IPS-NIHi7 (cell line): ENCODE measurements around the gene KPNA5.
"Not testable (repeated sequence)": the region's sequence is repeated elsewhere in the genome, so short reads cannot be mapped to it uniquely, and the experiment has no call there.

Source experiments
- DNase-seq: peaks from one replicate; pipeline ENCODE4 v3.0.0; 2012; ENCODE audit warnings: mixed read lengths; ENCODE audit errors: extremely low spot score

The KPNA5 gene

DNA sequence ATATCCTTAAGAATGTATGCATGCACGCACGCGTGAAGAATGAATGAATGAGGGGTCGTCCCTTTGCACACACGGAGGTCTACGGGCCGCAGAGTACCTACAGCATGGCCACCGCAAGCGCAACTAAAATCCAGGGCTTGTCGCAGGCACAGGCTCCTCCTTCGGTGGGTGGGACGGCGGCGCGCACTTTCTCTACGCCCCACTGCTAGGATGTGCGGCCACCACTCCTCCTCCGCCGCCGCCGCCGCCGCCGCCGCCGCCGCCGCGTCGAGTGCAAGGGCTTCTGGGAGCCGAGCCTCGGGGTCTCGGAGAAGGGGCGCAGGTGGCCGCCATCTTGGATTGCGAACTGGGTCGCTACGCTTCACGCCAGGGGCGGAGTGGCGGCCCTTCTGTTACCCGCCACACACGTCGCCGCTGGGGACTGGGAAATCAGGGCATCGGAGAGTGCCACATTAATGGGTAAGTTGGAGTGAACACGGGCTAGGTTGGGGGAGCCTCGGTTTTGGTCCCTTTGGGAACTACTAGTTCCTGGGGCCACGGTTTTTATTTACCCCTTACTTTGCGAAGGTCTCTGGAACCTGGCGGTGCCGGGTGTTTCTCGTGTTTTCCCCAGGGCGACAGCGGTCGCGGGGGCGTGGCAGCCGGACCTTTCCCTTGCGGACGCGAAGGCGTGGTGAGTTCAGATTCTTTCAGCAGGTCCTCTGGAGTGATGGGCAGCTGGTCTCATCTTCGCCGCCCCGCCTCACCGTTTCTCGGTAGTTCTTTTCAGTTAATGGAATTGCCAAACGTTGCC lies at the start of gene KPNA5:
TSS of gene KPNA5 (plus strand) at position 332 of the 793 bp plus-strand sequence. CDS start at position 456, 124 bp downstream.
- peak; percentile 93 for DNase-seq

DNA sequence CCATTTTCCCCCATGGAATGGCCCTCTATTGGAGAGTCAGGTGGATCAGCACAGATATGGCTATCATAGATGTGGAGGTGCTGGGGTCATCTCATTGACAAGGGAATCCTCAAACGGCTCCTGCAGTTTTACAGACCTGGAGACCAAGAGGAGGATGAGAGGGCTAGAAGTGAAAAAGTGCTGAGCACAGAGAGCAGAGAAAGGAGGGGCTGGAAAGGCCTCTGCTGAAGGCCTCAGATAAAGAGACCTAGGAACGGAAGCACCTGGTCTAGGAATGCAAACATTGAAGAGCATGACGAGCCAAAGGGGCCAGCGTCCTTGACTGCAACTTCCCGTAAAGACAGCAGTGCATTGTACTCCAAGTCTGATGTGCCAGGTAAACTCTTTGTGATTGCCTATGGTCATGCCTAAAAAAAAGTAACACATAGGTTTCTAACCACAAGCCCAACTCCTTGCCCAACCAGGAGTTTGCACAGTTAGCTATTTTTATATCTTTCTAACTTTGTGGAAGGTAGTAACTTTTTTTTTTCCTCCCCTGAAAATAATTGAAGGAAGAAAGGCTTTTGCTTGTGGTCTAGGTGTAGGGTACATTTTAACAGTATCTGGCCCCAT lies 49.5 kb upstream of the KPNA5 start:
- DNase-seq, result no peak

DNA sequence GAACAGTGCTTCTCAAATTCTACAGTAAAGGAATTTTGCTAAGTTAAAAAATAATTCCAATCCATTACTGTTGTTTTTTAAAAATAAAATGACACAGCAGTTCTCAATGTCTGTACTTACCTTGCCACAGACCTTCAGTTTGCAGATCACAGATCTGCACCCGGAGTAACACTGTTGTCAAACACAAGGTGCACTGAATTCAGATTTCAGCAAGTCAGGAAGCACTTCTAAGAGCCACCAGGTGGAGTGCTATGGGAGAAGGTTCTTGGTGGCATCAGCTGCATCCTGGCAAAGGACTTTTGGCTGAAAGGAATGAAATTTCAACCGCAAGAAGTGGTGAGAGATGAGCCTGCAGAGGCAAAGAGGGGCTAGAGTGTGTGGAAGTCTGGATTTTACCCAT lies 47.3 kb upstream of the KPNA5 start:
- peak; percentile 45 for DNase-seq

DNA sequence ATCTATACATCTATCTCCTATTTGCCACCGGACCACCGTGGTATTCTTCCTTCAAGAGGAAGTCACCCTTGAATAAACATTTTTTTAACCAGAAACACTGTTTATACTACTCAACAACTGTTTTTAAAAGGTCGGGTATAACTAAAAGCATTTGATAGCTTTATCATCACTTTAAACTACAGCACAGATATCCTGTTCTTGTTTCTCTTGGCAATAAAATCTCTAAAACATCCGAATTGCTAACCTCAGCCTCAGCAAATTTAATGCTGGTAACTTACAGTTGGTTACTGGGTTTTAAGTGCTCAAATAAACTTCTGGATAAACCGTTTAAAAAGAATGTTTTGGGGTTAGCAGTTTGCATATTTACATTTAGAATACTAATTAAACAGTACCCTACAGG lies 32.9 kb upstream of the KPNA5 start:
- DNase-seq, result no peak

DNA sequence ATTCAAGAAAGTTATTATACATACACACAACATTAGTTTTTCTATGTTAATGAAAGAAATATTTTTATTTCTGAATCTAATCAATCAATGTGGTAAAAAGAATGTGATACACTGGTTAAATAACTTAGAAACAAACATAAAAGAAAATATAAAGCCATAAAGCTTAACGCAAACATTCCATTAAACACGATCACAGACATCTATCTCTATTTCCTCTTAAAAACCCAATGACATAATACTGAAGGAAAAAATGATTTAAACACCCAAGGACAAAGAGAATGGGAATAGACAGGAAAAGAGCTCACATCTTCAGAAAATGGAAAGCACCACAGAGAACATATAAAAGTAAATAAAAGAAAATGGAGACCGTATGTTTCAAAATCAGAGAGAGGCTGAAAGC lies 31.9 kb upstream of the KPNA5 start:
- no peak for DNase-seq

DNA sequence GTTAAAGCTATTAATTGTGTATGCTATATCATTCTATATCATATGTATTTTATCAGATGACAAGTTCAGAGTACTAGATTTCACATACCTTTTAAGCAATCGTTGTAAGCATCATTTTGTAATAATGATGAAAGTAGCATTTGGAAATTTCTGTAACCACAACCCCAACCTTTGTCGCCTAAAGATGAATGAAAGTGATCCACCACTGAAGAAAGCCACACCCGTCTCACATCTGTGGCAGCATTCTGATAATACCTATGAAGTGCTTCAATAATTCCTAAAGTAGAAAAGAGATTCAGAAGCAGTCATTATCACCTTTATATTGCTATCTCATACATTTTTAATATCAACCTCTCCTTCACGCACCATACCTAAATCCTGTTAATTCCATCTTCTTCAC lies 29.1 kb upstream of the KPNA5 start:
- DNase-seq, result no peak

DNA sequence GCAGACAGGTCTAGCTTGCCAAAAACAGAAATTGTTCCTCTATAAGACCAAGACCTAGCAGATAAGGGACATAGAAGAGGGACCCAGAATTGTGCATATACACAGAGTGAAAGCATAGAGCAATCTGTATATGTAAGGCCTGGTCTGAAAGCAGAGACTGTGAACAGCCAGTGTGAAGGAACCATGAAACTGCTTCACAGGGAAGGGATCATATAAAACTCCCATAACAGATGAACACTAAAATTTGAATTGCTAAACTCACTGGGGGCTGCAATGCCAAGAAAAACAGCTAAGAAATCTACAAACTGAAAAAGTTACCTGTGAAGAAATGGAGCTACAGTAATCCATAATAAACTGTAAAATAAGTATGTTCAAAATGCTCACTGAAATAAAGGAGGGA lies 19.4 kb upstream of the KPNA5 start:
- no peak for DNase-seq

DNA sequence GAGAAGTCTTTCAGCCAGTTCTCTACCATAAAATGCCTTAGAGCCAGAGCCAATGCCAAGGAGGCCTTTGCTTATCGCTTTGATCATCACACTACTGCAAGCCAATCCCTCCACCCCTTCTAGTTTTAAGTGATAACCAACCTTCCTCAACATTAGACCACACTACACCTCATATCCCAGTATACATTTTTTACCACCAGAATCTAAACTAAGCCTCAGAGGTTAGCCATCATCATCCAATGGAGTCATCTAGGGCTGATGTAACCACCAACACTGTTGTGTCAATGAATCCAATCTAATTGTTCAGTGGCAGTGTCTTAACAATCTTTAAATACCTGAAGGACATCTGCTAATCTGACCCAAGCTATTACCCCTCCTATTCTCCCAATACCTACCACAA lies 18.8 kb upstream of the KPNA5 start:
- DNase-seq, result no peak

DNA sequence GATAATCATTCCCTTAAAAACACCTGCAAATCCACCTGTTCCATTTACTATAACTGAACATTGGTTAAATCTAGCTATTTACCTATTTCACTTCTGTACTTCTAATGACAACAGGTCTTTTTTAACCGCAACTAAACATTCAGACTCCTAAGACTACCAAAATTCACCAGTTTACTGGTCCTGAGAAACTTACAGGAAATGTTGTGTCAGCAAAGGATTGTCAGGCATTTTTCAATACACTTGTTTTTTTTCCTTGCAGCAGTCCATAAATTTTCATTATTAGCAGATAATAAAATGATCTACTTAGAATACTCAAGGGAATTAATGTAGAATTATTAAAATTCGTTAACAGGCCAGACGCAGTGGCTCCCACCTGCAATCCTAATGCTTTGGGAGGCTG lies 17.7 kb upstream of the KPNA5 start:
- DNase-seq, result no peak

DNA sequence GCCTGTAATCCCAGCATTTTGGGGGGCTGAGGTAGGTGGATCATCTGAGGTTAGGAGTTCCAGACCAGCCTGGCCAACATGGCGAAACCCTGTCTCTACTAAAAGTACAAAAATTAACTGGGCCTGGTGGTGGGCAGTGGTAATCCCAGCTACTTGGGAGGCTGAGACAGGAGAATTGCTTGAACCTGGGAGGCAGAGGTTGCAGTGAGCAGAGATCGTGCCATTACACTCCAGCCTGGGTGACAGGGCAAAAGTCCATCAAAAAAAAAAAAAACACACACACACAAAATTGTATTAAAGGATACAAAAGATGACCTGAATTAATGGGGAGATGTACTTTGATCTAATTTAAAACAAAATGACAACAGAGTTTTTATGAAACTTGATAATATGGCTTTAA lies 16.8 kb upstream of the KPNA5 start:
- DNase-seq, result not testable (repeated sequence)

DNA sequence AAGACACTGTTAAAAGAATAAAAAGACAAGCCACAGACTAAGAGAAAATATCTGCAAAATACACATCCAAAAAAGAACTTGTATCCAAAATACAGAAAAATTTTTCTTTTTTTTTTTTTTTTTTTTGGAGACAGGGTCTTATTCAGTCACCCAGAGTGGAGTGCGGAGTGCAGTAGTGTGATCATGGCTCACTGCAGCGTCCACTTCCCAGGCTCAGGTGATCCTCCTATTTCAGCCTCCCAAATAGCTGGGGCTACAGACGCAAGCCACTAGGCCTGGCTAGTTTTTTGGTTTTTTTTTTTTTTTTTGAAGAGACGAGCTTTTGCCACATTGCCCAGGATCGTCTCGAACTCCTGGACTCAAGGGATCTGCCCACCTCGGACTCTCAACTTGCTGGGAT lies 15.5 kb upstream of the KPNA5 start:
- no peak for DNase-seq

DNA sequence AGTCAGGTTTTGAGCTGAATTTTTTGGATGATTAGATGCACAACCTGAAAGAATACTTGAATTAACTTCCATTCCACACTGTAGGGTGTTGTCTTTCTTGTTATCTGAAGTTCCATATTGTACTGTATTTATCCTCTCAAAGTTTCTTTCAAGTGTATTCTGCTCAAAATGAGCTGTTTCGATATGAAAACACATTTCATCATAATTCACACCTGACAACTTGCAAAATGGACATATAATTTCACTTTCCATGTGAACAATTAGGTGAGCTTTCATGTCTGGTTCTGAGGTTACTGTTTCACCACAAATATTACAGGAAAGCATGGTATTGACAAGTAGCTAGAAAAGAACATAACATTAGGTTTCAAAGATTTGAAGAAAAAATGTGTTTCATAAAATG lies 14.1 kb upstream of the KPNA5 start:
- DNase-seq, result no peak

DNA sequence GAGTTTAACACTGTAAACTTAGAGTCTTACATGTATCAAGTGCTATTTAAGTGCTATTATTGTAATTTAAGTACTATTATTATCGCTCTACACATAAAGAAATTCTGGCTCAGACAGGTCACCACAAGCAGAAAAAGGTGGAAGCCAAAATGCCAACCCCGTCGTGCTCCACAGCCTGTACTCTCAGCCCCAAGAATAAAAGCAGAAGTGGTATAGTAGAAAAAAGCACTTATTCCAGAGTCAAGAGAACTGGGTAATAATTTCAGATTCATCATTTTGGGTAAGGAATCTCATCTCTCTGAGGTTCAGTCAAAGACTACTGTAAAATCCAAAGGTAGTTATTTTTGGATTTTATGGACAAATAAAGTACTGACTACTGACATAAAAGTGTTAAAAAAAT lies 13.4 kb upstream of the KPNA5 start:
- no peak for DNase-seq

DNA sequence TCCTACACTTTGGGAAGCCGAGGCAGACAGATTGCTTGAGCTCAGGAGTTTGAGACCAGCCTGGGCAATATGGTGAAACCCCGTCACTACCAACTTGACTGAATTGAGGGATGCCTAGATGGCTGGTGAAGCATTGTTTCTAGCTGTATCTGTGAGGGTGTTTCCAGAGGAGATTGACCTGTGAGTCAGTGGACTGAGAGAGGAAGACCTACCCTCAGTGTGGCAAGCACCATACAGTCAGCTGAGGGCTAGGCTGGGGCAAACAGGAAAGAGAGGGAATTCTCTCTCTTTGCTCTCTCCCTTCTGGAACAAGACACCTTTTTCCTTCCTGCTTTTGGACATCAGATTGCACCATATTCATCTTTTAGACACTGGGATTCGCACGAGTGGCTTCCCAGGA lies 8.7 kb upstream of the KPNA5 start:
- DNase-seq, result no peak

DNA sequence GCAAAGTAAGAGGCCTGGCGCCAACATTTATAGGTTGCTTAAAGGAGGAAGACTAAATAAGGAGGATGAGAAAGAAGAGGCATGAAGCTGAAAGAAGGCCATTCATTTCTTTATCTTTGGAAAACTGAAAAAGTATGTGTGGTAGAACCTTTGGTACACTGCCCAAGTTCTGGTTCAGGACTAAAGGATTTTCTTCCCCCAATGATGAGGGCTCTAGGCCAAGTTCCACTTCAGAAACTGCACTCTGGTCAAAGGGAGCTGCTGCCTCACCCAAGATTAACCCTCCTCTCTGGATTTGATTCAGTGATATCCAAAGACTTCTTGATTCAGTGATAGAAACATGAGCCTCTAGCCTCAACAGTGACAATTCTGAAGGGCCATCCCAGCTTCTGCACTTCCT lies 5.0 kb upstream of the KPNA5 start:
- DNase-seq, result no peak

DNA sequence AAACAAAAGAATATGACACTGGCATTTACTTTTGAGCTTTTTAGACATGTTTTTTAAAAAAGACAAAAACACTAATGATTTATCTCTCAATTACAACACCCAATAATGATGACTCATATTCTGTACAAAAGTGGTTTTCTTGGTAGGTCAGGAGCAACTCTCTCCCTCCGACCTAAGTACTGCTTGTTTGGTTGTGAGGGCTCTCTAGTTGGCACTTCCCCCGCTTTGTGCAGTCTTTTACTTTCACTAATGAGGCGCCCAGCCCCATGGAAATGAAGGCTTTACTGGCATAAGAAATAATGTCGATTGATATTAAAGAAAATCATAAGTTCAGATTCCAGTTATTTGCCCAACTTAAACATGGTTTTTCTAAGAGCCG lies 1.3 kb downstream of the KPNA5 start:
- no peak for DNase-seq

DNA sequence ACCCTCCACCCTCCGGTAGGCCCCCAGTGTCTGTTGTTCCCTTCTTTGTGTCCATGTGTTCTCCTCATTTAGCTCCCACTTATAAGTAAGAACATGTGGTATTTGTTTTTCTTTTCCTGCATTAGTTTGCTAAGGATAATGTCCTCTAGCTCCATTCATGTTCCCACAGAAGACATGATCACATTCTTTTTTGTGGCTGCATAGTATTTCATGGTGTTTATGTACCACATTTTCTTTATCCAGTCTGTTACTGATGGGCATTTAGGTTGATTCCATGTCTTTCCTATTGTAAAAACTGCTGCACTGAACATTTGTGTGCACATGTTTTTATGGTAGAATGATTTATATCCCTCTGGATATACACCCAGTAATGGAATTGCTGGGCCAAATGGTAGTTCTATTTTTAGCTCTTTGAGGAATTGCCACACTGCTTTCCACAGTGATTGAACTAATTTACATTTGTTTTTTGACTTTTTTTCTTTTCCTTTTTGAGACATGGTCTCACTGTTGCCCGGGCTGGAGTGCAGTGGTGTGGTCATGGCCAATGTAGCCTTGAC lies 4.5 kb downstream of the KPNA5 start:
- no peak for DNase-seq

DNA sequence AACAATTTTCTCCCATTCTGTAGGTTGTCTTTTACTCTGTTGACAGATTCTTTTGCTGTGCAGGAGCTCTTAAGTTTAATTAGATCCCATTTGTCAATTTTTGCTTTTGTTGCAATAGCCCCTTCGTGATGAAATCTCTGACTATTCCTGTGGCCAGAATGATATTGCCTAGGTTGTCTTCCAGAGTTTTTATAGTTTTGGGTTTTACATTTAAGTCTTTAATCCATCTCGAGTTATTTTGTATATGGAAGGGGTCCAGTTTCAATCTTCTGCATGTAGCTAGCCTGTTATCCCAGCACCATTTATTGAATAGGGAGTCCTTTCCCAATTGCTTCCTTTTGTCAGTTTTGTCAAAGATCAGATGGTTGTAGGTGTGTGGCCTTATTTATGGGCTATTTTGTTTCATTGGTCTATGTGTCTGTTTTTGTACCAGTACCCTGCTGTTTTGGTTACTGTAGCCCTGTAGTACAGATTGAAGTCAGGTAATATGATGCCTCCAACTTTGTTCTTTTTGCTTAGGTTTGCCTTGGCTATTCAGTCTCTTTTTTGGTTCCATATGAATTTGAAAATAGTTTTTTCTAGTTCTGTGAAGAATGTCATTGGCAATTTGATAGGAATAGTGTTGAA lies 5.6 kb downstream of the KPNA5 start:
- not testable (repeated sequence) for DNase-seq

DNA sequence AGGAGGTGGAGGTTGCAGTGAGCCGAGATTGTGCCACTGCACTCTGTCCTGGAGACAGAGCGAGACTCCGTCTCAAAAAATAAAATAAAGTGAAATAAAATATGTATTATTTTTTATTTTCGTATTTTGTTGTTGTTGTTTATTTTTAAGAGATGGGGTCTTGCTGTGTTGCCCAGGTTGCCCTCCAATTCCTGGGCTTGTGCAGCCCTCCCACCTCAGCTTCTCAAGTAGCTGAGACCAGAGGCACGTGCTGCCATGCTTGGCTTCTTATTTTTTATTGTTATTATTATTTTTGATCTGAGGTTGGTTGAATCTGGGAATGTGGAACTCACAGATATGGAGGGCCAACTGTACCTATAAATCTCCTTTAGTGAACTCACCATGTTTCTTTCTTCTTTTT lies 10.1 kb downstream of the KPNA5 start:
- no peak for DNase-seq

DNA sequence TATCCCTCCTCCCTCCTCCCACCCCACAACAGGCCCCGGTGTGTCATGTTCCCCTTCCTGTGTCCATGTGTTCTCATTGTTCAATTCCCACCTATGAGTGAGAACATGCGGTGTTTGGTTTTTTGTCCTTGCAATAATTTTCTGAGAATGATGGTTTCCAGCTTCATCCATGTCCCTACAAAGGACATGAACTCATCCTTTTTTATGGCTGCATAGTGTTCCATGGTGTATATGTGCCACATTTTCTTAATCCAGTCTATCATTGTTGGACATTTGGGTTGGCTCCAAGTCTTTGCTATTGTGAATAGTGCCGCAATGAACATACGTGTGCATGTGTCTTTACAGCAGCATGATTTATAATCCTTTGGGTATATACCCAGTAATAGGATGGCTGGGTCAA lies 11.9 kb downstream of the KPNA5 start:
- not testable (repeated sequence) for DNase-seq

DNA sequence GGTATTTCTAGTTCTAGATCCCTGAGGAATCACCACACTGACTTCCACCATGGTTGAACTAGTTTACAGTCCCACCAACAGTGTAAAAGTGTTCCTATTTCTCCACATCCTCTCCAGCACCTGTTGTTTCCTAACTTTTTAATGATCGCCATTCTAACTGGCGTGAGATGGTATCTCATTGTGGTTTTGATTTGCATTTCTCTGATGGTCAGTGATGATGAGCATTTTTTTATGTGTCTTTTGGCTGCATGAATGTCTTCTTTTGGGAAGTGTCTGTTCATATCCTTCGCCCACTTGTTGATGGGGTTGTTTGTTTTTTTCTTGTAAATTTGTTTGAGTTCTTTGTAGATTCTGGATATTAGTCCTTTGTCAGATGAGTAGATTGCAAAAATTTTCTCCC lies 12.3 kb downstream of the KPNA5 start:
- DNase-seq, result not testable (repeated sequence)

DNA sequence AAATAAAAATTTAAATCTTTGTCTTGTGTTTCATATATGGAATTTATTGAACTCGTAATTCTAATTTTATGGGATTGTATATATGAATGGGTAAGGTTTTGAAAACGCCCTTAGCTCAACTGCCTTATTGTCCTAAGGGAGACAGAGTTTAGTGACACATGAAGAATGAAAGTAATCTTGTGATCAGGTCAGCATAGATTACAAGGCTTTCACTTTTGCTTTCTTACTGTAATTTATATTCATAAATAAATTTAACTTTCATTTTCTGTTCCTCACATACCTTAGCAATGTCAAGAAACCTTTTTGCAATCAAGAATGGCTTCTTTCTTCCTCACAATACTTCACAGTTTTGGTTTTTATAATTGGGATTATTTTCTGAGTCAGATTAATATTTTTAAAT lies 14.4 kb downstream of the KPNA5 start:
- DNase-seq, result no peak

DNA sequence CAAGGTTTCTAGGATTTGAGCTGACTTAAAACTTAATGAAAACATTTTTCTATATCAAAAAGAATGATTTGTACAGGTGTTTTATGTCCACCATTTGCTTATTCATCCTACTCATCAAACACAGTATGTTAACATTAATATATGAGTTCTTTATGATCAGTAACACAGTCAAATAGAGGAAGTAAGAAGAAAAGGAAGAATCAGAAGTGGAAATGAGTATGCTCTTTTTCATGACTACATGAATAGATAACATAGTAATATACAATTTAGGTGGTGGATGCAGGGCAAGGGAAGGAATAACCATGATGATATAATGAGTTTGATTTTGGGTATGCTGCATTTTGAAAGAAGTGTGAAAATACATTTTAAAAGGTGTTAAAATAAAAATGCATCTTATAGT lies 16.5 kb downstream of the KPNA5 start:
- no peak for DNase-seq
